ENCODE data around the gene FBLN1.

GRCh38 chr22:45629469-45630089 lies 126.9 kb downstream of the FBLN1 start:
- no peak for TF ChIP-seq CTCF (conservative IDR thresholded peaks at IDR 0.05)
- TF ChIP-seq ZFX (IDR thresholded peaks at IDR 0.05), result no peak

Measured in C4-2B (cell line).